IPS-11a (cell line): ENCODE results near the gene EXD1.
"Not testable (repeated sequence)": the region's sequence is repeated elsewhere in the genome, so short reads cannot be mapped to it uniquely, and the experiment has no call there.

Source experiments
- H3K4me3 ChIP-seq: one replicate; pipeline ENCODE4 v1.5.1; 2013; ENCODE audit warnings: low read depth, low read length, control low read depth

Gene EXD1, protein sequence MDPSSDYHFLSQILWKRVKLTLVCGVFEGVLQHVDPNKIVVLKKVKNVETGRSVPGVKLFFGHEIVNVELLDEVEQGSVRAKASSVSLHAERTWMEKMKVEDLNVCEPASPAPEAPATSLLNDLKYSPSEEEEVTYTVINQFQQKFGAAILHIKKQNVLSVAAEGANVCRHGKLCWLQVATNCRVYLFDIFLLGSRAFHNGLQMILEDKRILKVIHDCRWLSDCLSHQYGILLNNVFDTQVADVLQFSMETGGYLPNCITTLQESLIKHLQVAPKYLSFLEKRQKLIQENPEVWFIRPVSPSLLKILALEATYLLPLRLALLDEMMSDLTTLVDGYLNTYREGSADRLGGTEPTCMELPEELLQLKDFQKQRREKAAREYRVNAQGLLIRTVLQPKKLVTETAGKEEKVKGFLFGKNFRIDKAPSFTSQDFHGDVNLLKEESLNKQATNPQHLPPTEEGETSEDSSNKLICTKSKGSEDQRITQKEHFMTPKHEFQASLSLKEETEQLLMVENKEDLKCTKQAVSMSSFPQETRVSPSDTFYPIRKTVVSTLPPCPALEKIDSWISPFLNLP

GRCh38 chr15:41230650-41231421 is at the start of gene EXD1, which contains the start of gene CHP1:
EXD1 (minus strand) TSS chr15:41230757; CDS start chr15:41226575, 4,182 bp downstream.
CHP1 (plus strand) TSS chr15:41231268; CDS start chr15:41231383, 115 bp downstream.
- peak within 1 kb of the TSS; percentile 88 for H3K4me3 ChIP-seq

GRCh38 chr15:41279535-41280283 is 49.2 kb upstream of the EXD1 start:
- no peak overlapping the region for H3K4me3 ChIP-seq

DNA sequence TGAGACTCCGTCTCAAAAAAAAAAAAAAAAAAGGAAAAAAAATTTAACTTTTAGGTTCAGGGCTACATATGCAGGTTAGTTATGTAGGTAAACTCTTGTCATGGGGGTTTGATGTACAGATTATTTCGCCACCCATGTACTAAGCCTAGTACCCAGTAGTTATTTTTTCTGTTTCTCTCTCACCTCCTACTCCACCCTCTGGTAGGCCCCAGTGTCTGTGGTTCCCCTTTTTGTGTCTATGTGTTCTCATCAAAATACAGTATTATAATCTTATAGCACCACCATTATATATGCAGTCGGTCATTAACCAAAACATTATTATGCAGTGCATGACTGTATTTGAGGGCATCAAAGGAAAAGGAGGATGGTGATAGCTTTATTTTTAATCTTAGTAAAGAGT is 47.8 kb upstream of the EXD1 start:
- H3K4me3 ChIP-seq = no peak overlapping the region

- no peak overlapping the region for H3K4me3 ChIP-seq
These were observed 46.3 kb upstream of the EXD1 start for GRCh38 chr15:41276831-41277230.

DNA sequence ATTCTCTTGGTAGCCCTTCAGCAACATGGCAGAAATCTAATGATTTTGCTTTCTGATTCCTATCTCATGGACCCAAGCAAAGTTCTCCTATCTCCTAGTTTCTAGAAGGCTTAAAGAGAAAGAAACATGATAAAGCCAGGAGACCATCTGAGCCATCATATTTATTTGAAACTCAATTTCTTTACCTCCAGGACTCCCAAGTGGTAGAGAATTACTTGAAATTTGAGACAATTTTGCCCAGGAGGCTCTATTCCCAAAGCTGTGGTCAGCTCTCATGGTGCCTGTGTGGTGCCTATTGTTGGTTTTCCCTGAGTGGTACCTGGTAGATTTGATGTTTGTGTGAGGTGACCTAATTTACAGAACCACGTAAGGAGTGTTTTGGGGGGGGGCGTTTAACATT is 39.3 kb upstream of the EXD1 start:
- H3K4me3 ChIP-seq = no peak overlapping the region

- no peak overlapping the region for H3K4me3 ChIP-seq
These were observed 33.4 kb upstream of the EXD1 start for GRCh38 chr15:41263891-41264351.

DNA sequence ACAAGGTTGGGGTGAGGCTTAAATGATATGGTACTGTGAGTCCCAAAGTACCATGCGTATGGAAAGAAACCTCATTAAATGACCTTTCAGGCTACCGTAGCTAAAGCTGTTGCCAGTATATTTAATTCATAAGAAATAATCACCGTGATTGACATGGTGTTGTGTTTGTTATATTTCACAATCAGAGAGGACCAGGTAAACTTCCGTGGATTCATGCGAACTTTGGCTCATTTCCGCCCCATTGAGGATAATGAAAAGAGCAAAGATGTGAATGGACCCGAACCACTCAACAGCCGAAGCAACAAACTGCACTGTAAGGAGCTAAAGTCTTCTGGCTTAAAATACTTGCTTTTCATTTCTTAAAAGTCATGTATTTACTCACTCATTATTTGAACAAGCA is 32.0 kb upstream of the EXD1 start:
- H3K4me3 ChIP-seq = no peak overlapping the region

- H3K4me3 ChIP-seq = not testable (repeated sequence)
These were observed 30.4 kb upstream of the EXD1 start for GRCh38 chr15:41260924-41261323.

DNA sequence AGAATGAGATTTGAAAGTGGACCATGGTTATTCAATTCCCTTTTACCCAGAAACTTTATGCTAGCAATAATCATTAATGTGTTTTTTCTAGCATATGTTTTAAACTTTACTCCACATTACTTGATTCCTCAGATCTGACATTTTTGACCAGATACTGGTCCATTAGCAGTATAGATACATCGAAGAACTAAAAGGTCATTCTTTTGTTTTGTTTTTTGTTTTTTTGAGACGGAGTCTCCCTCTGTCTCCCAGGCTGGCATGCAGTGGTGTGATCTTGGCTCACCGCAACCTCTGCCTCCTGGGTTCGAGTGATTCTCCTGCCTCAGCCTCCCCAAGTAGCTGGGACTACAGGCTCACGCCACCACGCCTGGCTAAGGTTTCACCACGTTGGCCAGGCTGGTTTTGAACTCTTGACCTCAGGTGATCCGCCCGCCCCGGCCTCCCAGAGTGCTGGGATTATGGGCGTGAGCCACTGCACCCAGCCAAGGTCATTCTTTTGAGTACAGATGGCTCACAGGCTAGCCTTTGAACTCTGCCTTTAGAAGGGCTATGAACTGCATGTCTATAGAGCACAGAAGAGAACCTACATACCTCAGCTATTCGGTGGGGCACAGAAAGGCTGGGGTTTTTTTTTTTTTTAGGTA is 29.1 kb upstream of the EXD1 start:
- no peak overlapping the region for H3K4me3 ChIP-seq

DNA sequence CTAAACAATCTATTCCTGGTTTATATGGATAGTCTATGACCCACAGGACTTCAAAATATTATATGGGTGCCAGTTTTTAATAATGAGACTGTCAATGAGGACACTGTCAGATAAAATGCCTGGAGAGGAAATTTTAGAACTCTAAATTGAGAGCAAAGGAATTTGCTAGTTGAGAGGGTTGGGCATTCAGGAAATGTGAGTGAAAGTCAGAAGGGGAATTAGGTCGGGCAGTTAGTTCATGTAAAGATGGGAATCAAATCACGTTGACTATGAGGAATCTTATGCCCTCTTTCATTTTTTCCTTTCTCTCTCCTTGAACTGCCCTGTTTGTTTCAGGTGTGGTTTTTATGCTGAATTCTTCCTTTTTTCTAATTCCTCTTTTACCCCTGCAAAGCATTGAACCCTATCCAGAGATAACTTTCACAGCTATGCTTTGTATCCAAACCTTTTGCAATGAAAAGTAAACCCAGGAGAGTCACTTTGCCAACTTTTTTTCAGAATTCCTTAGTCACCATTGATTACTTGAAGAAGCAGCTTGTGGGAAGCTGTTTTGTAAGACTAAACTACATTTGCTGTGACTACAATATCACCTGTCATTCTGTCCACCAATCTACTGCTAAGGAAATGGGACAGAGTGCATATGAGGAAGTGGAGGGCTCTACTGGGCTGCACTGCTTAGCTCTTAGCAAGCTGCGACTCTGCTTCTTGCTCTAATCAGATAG is 28.4 kb upstream of the EXD1 start:
- H3K4me3 ChIP-seq = no peak overlapping the region

- no peak overlapping the region for H3K4me3 ChIP-seq
These were observed 26.1 kb upstream of the EXD1 start for GRCh38 chr15:41256577-41257038.

GRCh38 chr15:41256103-41256502 is 25.5 kb upstream of the EXD1 start:
- no peak overlapping the region for H3K4me3 ChIP-seq

GRCh38 chr15:41254560-41254959 is 24.0 kb upstream of the EXD1 start:
- no peak overlapping the region for H3K4me3 ChIP-seq

- H3K4me3 ChIP-seq = no peak overlapping the region
These were observed 20.9 kb upstream of the EXD1 start for GRCh38 chr15:41251411-41251810.

- H3K4me3 ChIP-seq = not testable (repeated sequence)
These were observed 20.2 kb upstream of the EXD1 start for GRCh38 chr15:41250745-41251144.

GRCh38 chr15:41241221-41241964 is 10.8 kb upstream of the EXD1 start:
- no peak overlapping the region for H3K4me3 ChIP-seq

- no peak overlapping the region for H3K4me3 ChIP-seq
These were observed 7.5 kb upstream of the EXD1 start for GRCh38 chr15:41238100-41238499.

GRCh38 chr15:41235929-41236328 is 5.4 kb upstream of the EXD1 start:
- no peak overlapping the region for H3K4me3 ChIP-seq

DNA sequence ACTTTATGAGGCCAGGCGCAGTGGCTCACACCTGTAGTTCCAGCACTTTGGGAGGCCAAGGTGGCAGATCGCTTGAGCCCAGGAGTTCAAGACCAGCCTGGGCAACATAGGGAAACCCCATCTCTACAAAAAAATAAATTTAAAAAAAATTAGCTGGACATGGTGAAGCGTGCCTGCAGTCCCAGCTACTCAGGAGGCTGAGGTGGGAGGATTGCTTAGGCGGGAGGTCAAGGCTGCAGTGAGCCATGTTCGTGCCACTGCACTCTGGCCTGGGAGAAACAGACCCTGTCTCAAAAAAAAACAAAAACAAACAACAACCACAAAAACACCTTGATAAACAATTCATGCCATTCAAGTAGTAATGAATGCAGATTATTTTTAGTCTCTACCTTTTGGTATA is 4.7 kb upstream of the EXD1 start:
- H3K4me3 ChIP-seq = not testable (repeated sequence)
